Endothelial cell of umbilical vein (primary cell): ENCODE data around the gene AACS. TPM values are rescaled to one million over a fixed set of nuclear protein-coding genes. Genes with fewer than 3 reads are reported as not detected.

ENCODE experiments used
- BruUV-seq: library from RNA; stranded (reverse); fragments of 400-500 nt; replicated peaks from 2 replicates; lab custom pipeline; 2021; lab: Mats Ljungman, UMichigan
- CTCF ChIA-PET: fragments of 300-600, 350-600 bp; sonication (Branson Sonifier 250); formaldehyde crosslinking; loops from one replicate; lab custom pipeline; 2021; ENCODE audit warnings: antibody characterized with exemption, inconsistent platforms; lab: Charles Lee
- POLR2A ChIA-PET: fragments of 300-600, 350-600 bp; sonication (Branson Sonifier 250); formaldehyde crosslinking; loops from one replicate; lab custom pipeline; 2021; ENCODE audit warnings: antibody characterized with exemption, inconsistent platforms; lab: Charles Lee
- DNase-seq: peaks from one replicate; pipeline ENCODE4 v3.0.0-alpha.2; 2011; ENCODE audit warnings: low read depth, low spot score
- FAIRE-seq: peaks from 2 replicates; lab custom pipeline; 2011; peaks lifted over from hg19 to GRCh38; lab: Jason Lieb, UNC
- H2AFZ ChIP-seq: 2 replicates; pipeline ENCODE4 v1.6.0; 2012; ENCODE audit warnings: low read depth, low read length, control low read depth, inconsistent platforms
- H3K27ac ChIP-seq: 2 replicates; pipeline ENCODE4 v1.5.1; 2011; ENCODE audit warnings: low read depth, mild to moderate bottlenecking, control low read depth, low read length, moderate library complexity; ENCODE audit not compliant: insufficient read depth
- H3K27me3 ChIP-seq, 2 experiments: 2 replicates each; pipeline versions ENCODE4 v1.6.0 to v1.6.1; 2011; ENCODE audit warnings: low read length in 2 of 2, mixed read lengths in 1 of 2; ENCODE audit not compliant: control insufficient read depth in 2 of 2, insufficient read depth in 2 of 2
- H3K36me3 ChIP-seq, 2 experiments: 2 replicates in 1 of 2; 3 replicates in 1 of 2; pipeline ENCODE4 v1.5.1; 2011; ENCODE audit warnings: low read length in 2 of 2, mild to moderate bottlenecking in 1 of 2, moderate library complexity in 1 of 2; ENCODE audit not compliant: control insufficient read depth in 2 of 2, insufficient read depth in 2 of 2; ENCODE audit errors: extremely low read depth in 1 of 2
- H3K4me1 ChIP-seq: 3 replicates; pipeline ENCODE4 v1.5.1; 2011; ENCODE audit warnings: mild to moderate bottlenecking, low read length; ENCODE audit not compliant: control insufficient read depth, insufficient read depth; ENCODE audit errors: extremely low read depth
- H3K4me2 ChIP-seq: 2 replicates; pipeline ENCODE4 v1.6.1; 2011; ENCODE audit warnings: low read length, control low read depth, mixed read lengths; ENCODE audit not compliant: insufficient read depth
- H3K4me3 ChIP-seq, 3 experiments: fragments of 200-600 bp in 1 of 3; sonication (generic), shearing (Covaris generic) in 1 of 3; replicated peaks in 1 of 3; 2 replicates each; pipeline ENCODE4 v1.5.1; 2011 to 2016; ENCODE audit warnings: control low read depth in 3 of 3, low read length in 3 of 3, mild to moderate bottlenecking in 2 of 3, inconsistent platforms in 1 of 3, low read depth in 1 of 3, moderate library complexity in 1 of 3; ENCODE audit not compliant: insufficient read depth in 1 of 3
- H3K79me2 ChIP-seq: 2 replicates; pipeline ENCODE4 v1.6.0; 2012; ENCODE audit warnings: low read length, inconsistent platforms; ENCODE audit not compliant: control insufficient read depth, insufficient read depth
- H3K9ac ChIP-seq: replicated peaks from 2 replicates; pipeline ENCODE3; 2011; ENCODE audit warnings: low read length, control low read depth; ENCODE audit not compliant: insufficient read depth; ENCODE audit errors: extremely low read depth
- H3K9me1 ChIP-seq: replicated peaks from 3 replicates; pipeline ENCODE4 v1.6.0; 2011; ENCODE audit warnings: mild to moderate bottlenecking, low read length; ENCODE audit not compliant: control insufficient read depth, insufficient read depth; ENCODE audit errors: extremely low read depth
- H3K9me3 ChIP-seq: replicated peaks from 2 replicates; pipeline ENCODE4 v1.5.1; 2012; ENCODE audit warnings: low read length, inconsistent platforms; ENCODE audit not compliant: control insufficient read depth, insufficient read depth
- H4K20me1 ChIP-seq: replicated peaks from 2 replicates; pipeline ENCODE3; 2011; ENCODE audit warnings: mild to moderate bottlenecking, low read length; ENCODE audit not compliant: control insufficient read depth, insufficient read depth; ENCODE audit errors: extremely low read depth
- EZH2 ChIP-seq: IDR thresholded peaks from 2 replicates; pipeline ENCODE4 v1.6.1; 2012; ENCODE audit warnings: borderline replicate concordance, low read depth, mild to moderate bottlenecking, moderate library complexity, low read length, inconsistent platforms; ENCODE audit not compliant: severe bottlenecking
- FOS ChIP-seq: IDR thresholded peaks from 2 replicates; pipeline ENCODE4 v1.6.1; 2011; ENCODE audit warnings: mild to moderate bottlenecking, low read length, moderate library complexity, borderline replicate concordance; ENCODE audit not compliant: insufficient read depth
- MYC ChIP-seq: IDR thresholded peaks from one replicate; pipeline ENCODE4 v1.6.1; 2011; ENCODE audit warnings: mild to moderate bottlenecking, low read depth, low read length
- POLR2AphosphoS5 ChIP-seq: IDR thresholded peaks from 2 replicates; pipeline ENCODE4 v1.6.1; 2012; ENCODE audit warnings: low read depth, mild to moderate bottlenecking, control low read depth, low read length, moderate library complexity; ENCODE audit not compliant: insufficient read depth
- dilution Hi-C: fragments of 300-500 bp; cut with MboI; formaldehyde crosslinking; loops from one replicate; pipeline ENCODE4 v1.15.0; 2019; ENCODE audit warnings: low sequenced_read_pairs; ENCODE audit not compliant: extremely low pct_ligation_motif_present
- intact Hi-C: fragments of 100-400 bp; cut with micrococcal nuclease; formaldehyde crosslinking; loops from one replicate; pipeline ENCODE4 v1.10.0; 2022
- polyA plus RNA-seq, 4 experiments: library from polyadenylated mRNA; depleted of rRNA in 3 of 4; stranded (reverse) in 3 of 4; unstranded in 1 of 4; fragments of >200 nt; gene quantifications; 2 replicates each; pipeline versions ENCODE4 v1.2.1 to v1.2.3, GENCODE V29; 2011 to 2012; ENCODE audit warnings: missing spikeins in 1 of 4
- total RNA-seq: library from RNA; stranded (reverse); gene quantifications from 2 replicates; pipeline ENCODE4 v1.2.3, GENCODE V29; 2021
- TF ChIP-seq, protein P1 (sequence below), 2 donors: IDR thresholded peaks; 1 replicate in 1 of 2; 2 replicates in 1 of 2; pipeline ENCODE4 v1.5.1; 2011; ENCODE audit warnings: low read length in 2 of 2, mild to moderate bottlenecking in 2 of 2, moderate library complexity in 2 of 2, control low read depth in 1 of 2, inconsistent platforms in 1 of 2, low read depth in 1 of 2; ENCODE audit not compliant: insufficient read depth in 1 of 2; ENCODE audit errors: extremely low read depth in 1 of 2

The AACS gene
- total and polyA plus RNA-seq, 2 donors (not counting 3 experiments of a cell fraction or from before 2014, with no cell fraction given), result 34.7 to 40.3 TPM

DNA sequence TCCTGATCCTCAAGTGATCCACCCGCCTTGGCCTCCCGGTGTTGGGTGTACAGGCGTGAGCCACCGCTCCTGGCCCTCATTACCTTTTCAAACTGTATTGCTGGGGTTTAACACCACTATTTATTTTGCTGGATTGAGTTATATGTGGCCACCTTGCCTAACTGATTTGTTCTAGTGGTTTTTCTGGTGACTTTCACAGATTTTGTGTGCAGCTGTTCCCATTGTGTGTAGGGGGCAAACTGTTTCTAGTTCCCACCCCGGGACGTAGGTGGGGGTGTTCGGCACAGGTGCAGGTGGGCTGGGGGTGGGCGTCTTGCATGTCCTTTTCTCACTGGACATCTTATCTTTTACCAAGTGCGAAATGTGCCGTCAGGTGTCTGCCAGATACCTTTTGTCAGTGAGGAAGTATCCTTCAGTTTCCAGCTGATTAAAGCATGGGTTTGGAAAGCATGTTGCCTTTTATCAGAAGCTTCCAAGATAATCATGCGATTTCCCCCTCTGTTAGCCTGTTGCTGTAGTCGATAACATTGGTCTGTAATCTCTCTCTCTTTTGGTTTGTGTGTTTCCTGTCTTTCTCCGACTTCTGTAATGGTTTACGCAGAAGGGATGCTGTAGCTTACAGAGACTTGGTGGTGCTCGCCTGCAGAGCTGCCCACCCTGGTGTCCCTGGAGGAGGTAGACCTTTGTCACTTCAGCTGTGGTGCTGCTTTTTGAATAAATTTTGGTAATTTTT lies 33.6 kb downstream of the AACS start:
- no peak overlapping the region for H2AFZ ChIP-seq
- no peaks in the 10 kb centered on the region for H3K9me3 ChIP-seq
- no peaks in the 10 kb centered on the region for H3K79me2 ChIP-seq
- H3K27me3 ChIP-seq, result no peaks in the 10 kb centered on the region
- peaks cover 9% of the 10 kb centered on the region for H3K4me1 ChIP-seq
- H3K27ac ChIP-seq, result no peak overlapping the region
- H4K20me1 ChIP-seq, result no peaks in the 10 kb centered on the region
- no peak overlapping the region for H3K9ac ChIP-seq
- no peaks in the 10 kb centered on the region for H3K9me1 ChIP-seq
- intact Hi-C loops (no loop called here), dilution Hi-C loops (no loop called here)
- no peak overlapping the region for H3K4me3 ChIP-seq
- CTCF ChIA-PET, result interaction anchor here (0.7 kb wide), 1 partner anchor 1126 kb away, joined by 3 read pairs; the partner anchor contains the start of gene CCDC92
- TF ChIP-seq POLR2AphosphoS5 (no peak), MYC (no peak), FOS (no peak), EZH2 (no peak)
- TF ChIP-seq, protein P1, sequence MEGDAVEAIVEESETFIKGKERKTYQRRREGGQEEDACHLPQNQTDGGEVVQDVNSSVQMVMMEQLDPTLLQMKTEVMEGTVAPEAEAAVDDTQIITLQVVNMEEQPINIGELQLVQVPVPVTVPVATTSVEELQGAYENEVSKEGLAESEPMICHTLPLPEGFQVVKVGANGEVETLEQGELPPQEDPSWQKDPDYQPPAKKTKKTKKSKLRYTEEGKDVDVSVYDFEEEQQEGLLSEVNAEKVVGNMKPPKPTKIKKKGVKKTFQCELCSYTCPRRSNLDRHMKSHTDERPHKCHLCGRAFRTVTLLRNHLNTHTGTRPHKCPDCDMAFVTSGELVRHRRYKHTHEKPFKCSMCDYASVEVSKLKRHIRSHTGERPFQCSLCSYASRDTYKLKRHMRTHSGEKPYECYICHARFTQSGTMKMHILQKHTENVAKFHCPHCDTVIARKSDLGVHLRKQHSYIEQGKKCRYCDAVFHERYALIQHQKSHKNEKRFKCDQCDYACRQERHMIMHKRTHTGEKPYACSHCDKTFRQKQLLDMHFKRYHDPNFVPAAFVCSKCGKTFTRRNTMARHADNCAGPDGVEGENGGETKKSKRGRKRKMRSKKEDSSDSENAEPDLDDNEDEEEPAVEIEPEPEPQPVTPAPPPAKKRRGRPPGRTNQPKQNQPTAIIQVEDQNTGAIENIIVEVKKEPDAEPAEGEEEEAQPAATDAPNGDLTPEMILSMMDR (IDR thresholded peaks at IDR 0.05; ENCODE audit: extremely low read depth in 1 of 2, insufficient read depth in 1 of 2, low read depth in 1 of 2, low read length in 2 of 2), result no peak
- DNase-seq (peak; percentile 6), FAIRE-seq (peak; percentile 12)
- POLR2A ChIA-PET, result no interaction called here
- BruUV-seq, result no TSS peak
- H3K36me3 ChIP-seq, result peaks cover 0 to 3% of the 10 kb centered on the region in 2 experiments
- no peak overlapping the region for H3K4me2 ChIP-seq
